GM12878 (cell line): Measurements from ENCODE around the gene MKRN1.

Experiments
- CTCF ChIP-seq, 3 experiments: IDR thresholded peaks in 2 of 3; conservative IDR thresholded peaks in 1 of 3; 2 replicates each; pipeline ENCODE4 v1.5.1; 2011; ENCODE audit warnings: low read depth in 3 of 3, low read length in 3 of 3, mild to moderate bottlenecking in 3 of 3, control low read depth in 2 of 3, moderate library complexity in 2 of 3, inconsistent platforms in 1 of 3, mixed read lengths in 1 of 3; ENCODE audit not compliant: control insufficient read depth in 2 of 3, insufficient read depth in 1 of 3; ENCODE audit errors: extremely low read depth in 1 of 3
- SIX5 ChIP-seq: IDR thresholded peaks from 2 replicates; pipeline ENCODE4 v1.6.1; 2011; ENCODE audit warnings: mild to moderate bottlenecking, low read depth, low read length, moderate library complexity; ENCODE audit not compliant: severe bottlenecking
- SREBF1 ChIP-seq: IDR thresholded peaks from 2 replicates; pipeline ENCODE4 v1.6.1; 2012; ENCODE audit warnings: mild to moderate bottlenecking, low read length
- TCF7 ChIP-seq: IDR thresholded peaks from 2 replicates; pipeline ENCODE4 v1.6.1; 2014; ENCODE audit warnings: antibody characterized with exemption, borderline replicate concordance
- TF ChIP-seq, protein P1 (sequence below): fragments of 150-350 bp; IDR thresholded peaks from 2 replicates; pipeline ENCODE4 v1.6.1; 2016; ENCODE audit warnings: low read depth, low read length

DNA sequence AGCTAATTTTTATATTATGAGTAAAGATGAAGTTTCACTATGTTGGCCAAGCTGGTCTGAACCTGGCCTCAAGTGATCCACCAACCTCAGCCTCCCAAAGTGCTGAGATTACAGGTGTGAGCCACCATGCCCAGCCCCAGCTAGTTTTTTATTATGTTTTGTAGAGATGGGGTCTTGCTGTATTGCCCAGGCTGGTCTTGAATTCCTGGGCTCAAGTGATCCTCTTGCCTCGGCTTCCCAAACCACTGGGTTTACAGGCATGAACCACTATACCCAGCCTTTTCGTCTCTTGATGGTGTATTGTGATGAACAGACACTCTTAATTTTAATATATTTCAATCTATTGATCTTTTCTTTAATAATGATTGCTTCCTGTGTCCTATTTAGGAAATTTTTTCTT, 57.8 kb downstream of the MKRN1 start:
- TF ChIP-seq SIX5 (no peak), CTCF (IDR thresholded peaks at IDR 0.05 in 2 of 3, conservative IDR thresholded peaks at IDR 0.05 in 1 of 3; ENCODE audit: control insufficient read depth in 2 of 3, extremely low read depth in 1 of 3, insufficient read depth in 1 of 3, low read depth in 3 of 3, low read length in 3 of 3) (no peak), SREBF1 (no peak), TCF7 (no peak)
- TF ChIP-seq, protein P1, sequence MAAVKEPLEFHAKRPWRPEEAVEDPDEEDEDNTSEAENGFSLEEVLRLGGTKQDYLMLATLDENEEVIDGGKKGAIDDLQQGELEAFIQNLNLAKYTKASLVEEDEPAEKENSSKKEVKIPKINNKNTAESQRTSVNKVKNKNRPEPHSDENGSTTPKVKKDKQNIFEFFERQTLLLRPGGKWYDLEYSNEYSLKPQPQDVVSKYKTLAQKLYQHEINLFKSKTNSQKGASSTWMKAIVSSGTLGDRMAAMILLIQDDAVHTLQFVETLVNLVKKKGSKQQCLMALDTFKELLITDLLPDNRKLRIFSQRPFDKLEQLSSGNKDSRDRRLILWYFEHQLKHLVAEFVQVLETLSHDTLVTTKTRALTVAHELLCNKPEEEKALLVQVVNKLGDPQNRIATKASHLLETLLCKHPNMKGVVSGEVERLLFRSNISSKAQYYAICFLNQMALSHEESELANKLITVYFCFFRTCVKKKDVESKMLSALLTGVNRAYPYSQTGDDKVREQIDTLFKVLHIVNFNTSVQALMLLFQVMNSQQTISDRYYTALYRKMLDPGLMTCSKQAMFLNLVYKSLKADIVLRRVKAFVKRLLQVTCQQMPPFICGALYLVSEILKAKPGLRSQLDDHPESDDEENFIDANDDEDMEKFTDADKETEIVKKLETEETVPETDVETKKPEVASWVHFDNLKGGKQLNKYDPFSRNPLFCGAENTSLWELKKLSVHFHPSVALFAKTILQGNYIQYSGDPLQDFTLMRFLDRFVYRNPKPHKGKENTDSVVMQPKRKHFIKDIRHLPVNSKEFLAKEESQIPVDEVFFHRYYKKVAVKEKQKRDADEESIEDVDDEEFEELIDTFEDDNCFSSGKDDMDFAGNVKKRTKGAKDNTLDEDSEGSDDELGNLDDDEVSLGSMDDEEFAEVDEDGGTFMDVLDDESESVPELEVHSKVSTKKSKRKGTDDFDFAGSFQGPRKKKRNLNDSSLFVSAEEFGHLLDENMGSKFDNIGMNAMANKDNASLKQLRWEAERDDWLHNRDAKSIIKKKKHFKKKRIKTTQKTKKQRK, result no peak
